K562 (cell line): ENCODE data around the gene DZIP1. TPM values are rescaled to one million over a fixed set of nuclear protein-coding genes. Genes with fewer than 3 reads are reported as not detected.

Experiments used
- ATAC-seq: fragments of 200-7000 bp; cut with Tn5 transposase; 3 replicates; pipeline ENCODE4 v1.9.1; 2020; ENCODE audit warnings: moderate library complexity
- BruUV-seq: library from RNA; stranded (reverse); fragments of 400-500 nt; replicated peaks from 2 replicates; lab custom pipeline; 2021; lab: Mats Ljungman, UMichigan
- CTCF ChIA-PET: fragments of 300-600 bp; formaldehyde crosslinking; extraction: SDS; loops from one replicate; lab custom pipeline; 2021; ENCODE audit warnings: low intra/inter-chr PET ratio; lab: Yijun Ruan, JAX
- POLR2A ChIA-PET: fragments of 300-600, 350-650 bp; sonication (Branson Sonifier 250); formaldehyde crosslinking; extraction: SDS; loops from one replicate; lab custom pipeline; 2021; ENCODE audit warnings: antibody characterized with exemption, inconsistent platforms; lab: Yijun Ruan, JAX
- DNase-seq, 4 experiments: peaks; one replicate each; pipeline versions ENCODE4 v3.0.0 to v3.0.0-alpha.2; 2011 to 2018; ENCODE audit warnings: low spot score in 3 of 4, mixed read lengths in 3 of 4; ENCODE audit errors: extremely low read depth in 1 of 4
- FAIRE-seq: peaks from 2 replicates; lab custom pipeline; 2011; peaks lifted over from hg19 to GRCh38; lab: Jason Lieb, UNC
- H2AFZ ChIP-seq: 2 replicates; pipeline ENCODE4 v1.6.0; 2011; ENCODE audit warnings: low read depth, low read length, control low read depth, inconsistent platforms
- H3K27ac ChIP-seq: fragments of 200-600 bp; 3 replicates; pipeline ENCODE4 v1.8.0; 2011; ENCODE audit warnings: low read depth, mild to moderate bottlenecking, control low read depth, inconsistent platforms, low read length, moderate library complexity, mixed read lengths; ENCODE audit errors: extremely low read depth
- H3K27me3 ChIP-seq, 2 experiments: fragments of 300-600 bp in 1 of 2; 2 replicates in 1 of 2; 3 replicates in 1 of 2; pipeline versions ENCODE4 v1.6.0 to v1.8.0; 2011; ENCODE audit warnings: inconsistent platforms in 2 of 2, low read length in 2 of 2, mild to moderate bottlenecking in 1 of 2, mixed read lengths in 1 of 2, moderate library complexity in 1 of 2; ENCODE audit not compliant: control insufficient read depth in 2 of 2, insufficient read depth in 2 of 2
- H3K36me3 ChIP-seq: fragments of 300-600 bp; 3 replicates; pipeline ENCODE4 v1.8.0; 2011; ENCODE audit warnings: mild to moderate bottlenecking, low read length, inconsistent platforms; ENCODE audit not compliant: control insufficient read depth, insufficient read depth
- H3K4me1 ChIP-seq, 2 experiments: fragments of 200-600 bp in 1 of 2; replicated peaks in 1 of 2; 2 replicates in 1 of 2; 3 replicates in 1 of 2; pipeline versions ENCODE4 v1.5.1 to v1.8.0; 2011; ENCODE audit warnings: inconsistent platforms in 2 of 2, low read length in 2 of 2, mild to moderate bottlenecking in 1 of 2, mixed read lengths in 1 of 2, moderate library complexity in 1 of 2; ENCODE audit not compliant: control insufficient read depth in 2 of 2, insufficient read depth in 2 of 2
- H3K4me2 ChIP-seq: 2 replicates; pipeline ENCODE4 v1.6.1; 2011; ENCODE audit warnings: low read length, control low read depth, inconsistent platforms, mixed read lengths; ENCODE audit not compliant: insufficient read depth
- H3K4me3 ChIP-seq: fragments of 200-600 bp; sonication (generic), shearing (Covaris generic); 2 replicates; pipeline ENCODE4 v1.5.1; 2016; ENCODE audit warnings: control low read depth, inconsistent platforms
- H3K79me2 ChIP-seq: fragments of 200-600 bp; 3 replicates; pipeline ENCODE4 v1.8.0; 2011; ENCODE audit warnings: low read length, inconsistent platforms; ENCODE audit not compliant: control insufficient read depth, insufficient read depth
- H3K9ac ChIP-seq, 2 experiments: 2 replicates each; pipeline versions ENCODE4 v1.6.0 to v1.6.1; 2011; ENCODE audit warnings: low read depth in 2 of 2, low read length in 2 of 2, control low read depth in 1 of 2, inconsistent platforms in 1 of 2, mild to moderate bottlenecking in 1 of 2, mixed read lengths in 1 of 2; ENCODE audit not compliant: insufficient read depth in 1 of 2
- H3K9me1 ChIP-seq: one replicate; pipeline ENCODE4 v1.6.0; 2011; ENCODE audit warnings: inconsistent platforms, mild to moderate bottlenecking, low read length, moderate library complexity; ENCODE audit not compliant: control insufficient read depth, insufficient read depth
- H3K9me3 ChIP-seq: replicated peaks from 2 replicates; pipeline ENCODE4 v1.5.1; 2011; ENCODE audit warnings: low read depth, low read length, inconsistent platforms; ENCODE audit not compliant: control insufficient read depth, insufficient read depth
- H4K20me1 ChIP-seq: replicated peaks from 2 replicates; pipeline ENCODE4 v1.6.1; 2011; ENCODE audit warnings: low read length, inconsistent platforms, mixed read lengths; ENCODE audit not compliant: control insufficient read depth, insufficient read depth
- CGGBP1 ChIP-seq: fragments of 250-450 bp; sonication (Bioruptor Pico); IDR thresholded peaks from 2 replicates; pipeline ENCODE4 v1.9.0; 2021; ENCODE audit warnings: mild to moderate bottlenecking
- EP300 ChIP-seq: IDR thresholded peaks from 2 replicates; pipeline ENCODE4 v1.6.1; 2012; ENCODE audit warnings: low read length, improper control_type of control experiment
- HEY1 ChIP-seq: fragments of 250-450 bp; sonication (Bioruptor Pico); IDR thresholded peaks from 2 replicates; pipeline ENCODE4 v1.5.0; 2020; ENCODE audit warnings: mild to moderate bottlenecking, moderate library complexity, borderline replicate concordance
- RBM34 ChIP-seq: fragments of 200-400 bp; formaldehyde crosslinking; IDR thresholded peaks from 2 replicates; pipeline ENCODE4 v1.6.1; 2018; ENCODE audit warnings: low read length, borderline replicate concordance; ENCODE audit not compliant: insufficient read depth
- SFPQ ChIP-seq: fragments of 200-400 bp; formaldehyde crosslinking; IDR thresholded peaks from 2 replicates; pipeline ENCODE4 v1.6.1; 2017; ENCODE audit warnings: mild to moderate bottlenecking, low read depth, low read length, moderate library complexity
- SRSF1 ChIP-seq: fragments of 200-400 bp; formaldehyde crosslinking; IDR thresholded peaks from 2 replicates; pipeline ENCODE4 v1.6.1; 2017; ENCODE audit warnings: mild to moderate bottlenecking, low read depth, low read length, moderate library complexity
- TBL1XR1 ChIP-seq, 2 experiments: IDR thresholded peaks; 2 replicates each; pipeline ENCODE4 v1.6.1; 2012; ENCODE audit warnings: improper control_type of control experiment in 2 of 2, low read length in 2 of 2, mild to moderate bottlenecking in 1 of 2
- ZNF217 ChIP-seq: sonication (generic); formaldehyde crosslinking; IDR thresholded peaks from 2 replicates; pipeline ENCODE4 v1.8.0; 2022; ENCODE audit warnings: mild to moderate bottlenecking, missing genetic modification reagents
- ZNF696 ChIP-seq: fragments of 250-450 bp; sonication (Bioruptor Pico); conservative IDR thresholded peaks from 2 replicates; pipeline ENCODE4 v1.4.0; 2020; ENCODE audit warnings: mild to moderate bottlenecking, moderate library complexity
- WGBS: fragments of 100-300 bp; shearing (Covaris generic); methylation state at CpG from one replicate; pipeline ENCODE4 v1.1.6; 2016; ENCODE audit warnings: low coverage, mixed read lengths; ENCODE audit not compliant: insufficient coverage; ENCODE audit errors: missing lambda C conversion rate; 5-methylcytosine and 5-hydroxymethylcytosine counted together
- in situ Hi-C: fragments of 300-500 bp; cut with MboI; formaldehyde crosslinking; loops from 4 replicates; pipeline ENCODE4 v1.15.0; 2018; ENCODE audit warnings: inconsistent platforms, mixed read lengths
- intact Hi-C: fragments of 100-400 bp; cut with micrococcal nuclease; formaldehyde crosslinking; loops from 2 replicates; pipeline ENCODE4 v1.14.2; 2022
- polyA plus RNA-seq, 8 experiments: library from polyadenylated mRNA; depleted of rRNA in 4 of 8; stranded (reverse) in 5 of 8; unstranded in 3 of 8; fragments of >200 nt; fragmentation: Nextera tagmentation in 2 of 8; fragmentation: Illumina TruSeq in 1 of 8; extraction: Ambion mirVana in 2 of 8; extraction: Trizol in 1 of 8; gene quantifications; 2 replicates each; pipeline versions ENCODE4 v1.2.1 to v1.2.3, GENCODE V29; 2011 to 2014; ENCODE audit warnings: inconsistent platforms in 1 of 8, missing spikeins in 1 of 8
- total RNA-seq, 7 experiments: library from RNA; depleted of rRNA in 6 of 7; stranded (reverse); fragments of >200 nt in 6 of 7; fragmentation: Illumina TruSeq in 2 of 7; extraction: Trizol in 2 of 7; gene quantifications; 2 replicates each; pipeline versions ENCODE4 v1.2.1 to v1.2.3, GENCODE V29; 2011 to 2021; ENCODE audit warnings: low replicate concordance in 1 of 7
- TF ChIP-seq, protein P1 (sequence below): sonication (generic); formaldehyde crosslinking; IDR thresholded peaks from 2 replicates; pipeline ENCODE4 v1.8.1; 2023; ENCODE audit warnings: mild to moderate bottlenecking, missing genetic modification reagents

DZIP1 gene
- total and polyA plus RNA-seq, 9 of the 15 experiments (the other 6 are each of a cell fraction or from before 2014, with no cell fraction given): 0.07 TPM; not detected in 8

GRCh38 chr13:95570016-95570415 is 74.5 kb downstream of the DZIP1 start:
- Histone ChIP-seq H3K9me1 (no peaks in the 10 kb centered on the region), H3K9ac (no peak overlapping the region), H3K4me1 (no peaks in the 10 kb centered on the region), H4K20me1 (no peaks in the 10 kb centered on the region), H2AFZ (no peak overlapping the region), H3K27me3 (no peaks in the 10 kb centered on the region), H3K4me3 (no peak overlapping the region), H3K4me2 (no peak overlapping the region), H3K27ac (no peak overlapping the region), H3K79me2 (no peaks in the 10 kb centered on the region), H3K36me3 (no peaks in the 10 kb centered on the region), H3K9me3 (no peaks in the 10 kb centered on the region)
- FAIRE-seq: no peak
- 3% methylated on average over 5 of the region's 5 CpGs for WGBS
- ChIA-PET POLR2A (no interaction called here), CTCF (no interaction called here)
- no peak for DNase-seq
- intact Hi-C loops: no loop called here
- no peak for ATAC-seq
- no TSS peak for BruUV-seq
- in situ Hi-C loops: no loop called here
- TF ChIP-seq SRSF1: no peak
- no peak for TF ChIP-seq ZNF696
- no peak for TF ChIP-seq EP300
- TF ChIP-seq, protein P1, sequence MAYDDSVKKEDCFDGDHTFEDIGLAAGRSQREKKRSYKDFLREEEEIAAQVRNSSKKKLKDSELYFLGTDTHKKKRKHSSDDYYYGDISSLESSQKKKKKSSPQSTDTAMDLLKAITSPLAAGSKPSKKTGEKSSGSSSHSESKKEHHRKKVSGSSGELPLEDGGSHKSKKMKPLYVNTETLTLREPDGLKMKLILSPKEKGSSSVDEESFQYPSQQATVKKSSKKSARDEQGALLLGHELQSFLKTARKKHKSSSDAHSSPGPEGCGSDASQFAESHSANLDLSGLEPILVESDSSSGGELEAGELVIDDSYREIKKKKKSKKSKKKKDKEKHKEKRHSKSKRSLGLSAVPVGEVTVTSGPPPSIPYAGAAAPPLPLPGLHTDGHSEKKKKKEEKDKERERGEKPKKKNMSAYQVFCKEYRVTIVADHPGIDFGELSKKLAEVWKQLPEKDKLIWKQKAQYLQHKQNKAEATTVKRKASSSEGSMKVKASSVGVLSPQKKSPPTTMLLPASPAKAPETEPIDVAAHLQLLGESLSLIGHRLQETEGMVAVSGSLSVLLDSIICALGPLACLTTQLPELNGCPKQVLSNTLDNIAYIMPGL (CRISPR knock-in tag): no peak
- no peak for TF ChIP-seq ZNF217
- TF ChIP-seq SFPQ: no peak
- TF ChIP-seq RBM34: no peak
- TF ChIP-seq CGGBP1: no peak
- no peak for TF ChIP-seq HEY1 (CRISPR knock-in tag)
- TF ChIP-seq TBL1XR1 (IDR thresholded peaks at IDR 0.05; ENCODE audit: low read length in 2 of 2): no peak
